Nephron (organoid): ENCODE measurements around the gene CTAGE1.
A peak's percentile ranks its signal among the peaks of the same experiment; 100 is the strongest.
"Not testable (repeated sequence)": the region's sequence is repeated elsewhere in the genome, so short reads cannot be mapped to it uniquely, and the experiment has no call there.

ENCODE experiments used
- H3K27ac Mint-ChIP-seq, 3 experiments: 2 replicates each; pipeline ENCODE4 v1.8.0; 2020; ENCODE audit warnings: mixed read lengths in 3 of 3, mild to moderate bottlenecking in 2 of 3, moderate library complexity in 1 of 3
- H3K27me3 Mint-ChIP-seq: 2 replicates; pipeline ENCODE4 v1.8.0; 2021; ENCODE audit warnings: low read depth, mild to moderate bottlenecking, moderate library complexity, mixed read lengths
- H3K36me3 Mint-ChIP-seq: 2 replicates; pipeline ENCODE4 v1.8.0; 2020; ENCODE audit warnings: low read depth, mixed read lengths
- H3K4me1 Mint-ChIP-seq: 2 replicates; pipeline ENCODE4 v1.8.0; 2020; ENCODE audit warnings: mixed read lengths
- H3K4me3 Mint-ChIP-seq, 3 experiments: 2 replicates each; pipeline ENCODE4 v1.8.0; 2020; ENCODE audit warnings: mild to moderate bottlenecking in 3 of 3, mixed read lengths in 3 of 3, moderate library complexity in 2 of 3
- H3K9me3 Mint-ChIP-seq: 2 replicates; pipeline ENCODE4 v1.8.0; 2020; ENCODE audit warnings: mixed read lengths
- TF ChIP-seq, protein P1 (sequence below), 3 experiments: fragments of 200-600 bp; sonication (generic); IDR thresholded peaks; one replicate each; pipeline ENCODE4 v1.5.0; 2021; ENCODE audit warnings: antibody characterized with exemption in 3 of 3; ENCODE audit not compliant: unreplicated experiment in 3 of 3

Gene CTAGE1

DNA sequence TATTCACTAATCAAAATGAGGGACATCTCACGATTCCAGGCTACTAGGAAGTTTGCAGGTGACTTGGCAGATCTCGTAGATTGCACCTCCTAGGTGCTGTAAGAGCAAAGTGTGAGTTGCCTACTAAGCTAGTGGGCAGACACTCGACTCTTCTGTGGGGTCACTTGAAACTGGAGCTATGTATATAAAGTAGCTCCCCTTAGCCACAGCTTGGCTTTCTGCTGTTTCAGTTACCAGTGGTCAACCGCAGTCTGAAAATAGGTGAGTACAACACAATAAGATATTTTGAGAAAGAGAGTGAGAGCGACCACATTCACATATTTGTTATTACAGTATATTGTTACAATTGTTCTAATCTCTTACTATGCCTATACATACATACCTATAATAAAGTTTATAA lies 23.3 kb downstream of the CTAGE1 start:
- Mint-ChIP-seq H3K4me1 (no peaks in the 10 kb centered on the region), H3K9me3 (no peaks in the 10 kb centered on the region), H3K4me3 (no peak overlapping the region), H3K27me3 (no peaks in the 10 kb centered on the region), H3K27ac (no peak overlapping the region), H3K36me3 (no peaks in the 10 kb centered on the region)
- TF ChIP-seq, protein P1, sequence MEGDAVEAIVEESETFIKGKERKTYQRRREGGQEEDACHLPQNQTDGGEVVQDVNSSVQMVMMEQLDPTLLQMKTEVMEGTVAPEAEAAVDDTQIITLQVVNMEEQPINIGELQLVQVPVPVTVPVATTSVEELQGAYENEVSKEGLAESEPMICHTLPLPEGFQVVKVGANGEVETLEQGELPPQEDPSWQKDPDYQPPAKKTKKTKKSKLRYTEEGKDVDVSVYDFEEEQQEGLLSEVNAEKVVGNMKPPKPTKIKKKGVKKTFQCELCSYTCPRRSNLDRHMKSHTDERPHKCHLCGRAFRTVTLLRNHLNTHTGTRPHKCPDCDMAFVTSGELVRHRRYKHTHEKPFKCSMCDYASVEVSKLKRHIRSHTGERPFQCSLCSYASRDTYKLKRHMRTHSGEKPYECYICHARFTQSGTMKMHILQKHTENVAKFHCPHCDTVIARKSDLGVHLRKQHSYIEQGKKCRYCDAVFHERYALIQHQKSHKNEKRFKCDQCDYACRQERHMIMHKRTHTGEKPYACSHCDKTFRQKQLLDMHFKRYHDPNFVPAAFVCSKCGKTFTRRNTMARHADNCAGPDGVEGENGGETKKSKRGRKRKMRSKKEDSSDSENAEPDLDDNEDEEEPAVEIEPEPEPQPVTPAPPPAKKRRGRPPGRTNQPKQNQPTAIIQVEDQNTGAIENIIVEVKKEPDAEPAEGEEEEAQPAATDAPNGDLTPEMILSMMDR (IDR thresholded peaks at IDR 0.05; ENCODE audit: unreplicated experiment in 3 of 3): no peak

DNA sequence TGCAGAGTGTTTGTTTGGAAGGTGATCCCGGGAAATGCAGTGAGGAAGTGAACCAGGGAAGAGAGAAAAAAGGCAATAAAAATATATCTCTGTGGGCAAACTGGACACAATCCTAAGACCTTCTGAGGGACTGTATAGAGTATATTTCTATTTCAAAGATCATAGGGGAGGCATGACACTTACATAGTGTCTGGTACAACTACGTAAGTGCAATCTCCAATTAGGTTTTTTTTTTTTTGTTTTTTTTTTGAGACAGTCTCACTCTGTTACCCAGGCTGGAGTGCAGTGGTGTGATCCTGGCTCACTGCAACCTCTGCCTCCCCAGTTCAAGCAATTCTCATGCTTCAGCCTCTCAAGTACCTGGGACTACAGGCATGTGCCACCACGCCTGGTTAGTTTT lies 24.6 kb downstream of the CTAGE1 start:
- not testable (repeated sequence) for H3K27ac Mint-ChIP-seq, H3K9me3 Mint-ChIP-seq, H3K4me3 Mint-ChIP-seq, H3K4me1 Mint-ChIP-seq, H3K36me3 Mint-ChIP-seq, H3K27me3 Mint-ChIP-seq

DNA sequence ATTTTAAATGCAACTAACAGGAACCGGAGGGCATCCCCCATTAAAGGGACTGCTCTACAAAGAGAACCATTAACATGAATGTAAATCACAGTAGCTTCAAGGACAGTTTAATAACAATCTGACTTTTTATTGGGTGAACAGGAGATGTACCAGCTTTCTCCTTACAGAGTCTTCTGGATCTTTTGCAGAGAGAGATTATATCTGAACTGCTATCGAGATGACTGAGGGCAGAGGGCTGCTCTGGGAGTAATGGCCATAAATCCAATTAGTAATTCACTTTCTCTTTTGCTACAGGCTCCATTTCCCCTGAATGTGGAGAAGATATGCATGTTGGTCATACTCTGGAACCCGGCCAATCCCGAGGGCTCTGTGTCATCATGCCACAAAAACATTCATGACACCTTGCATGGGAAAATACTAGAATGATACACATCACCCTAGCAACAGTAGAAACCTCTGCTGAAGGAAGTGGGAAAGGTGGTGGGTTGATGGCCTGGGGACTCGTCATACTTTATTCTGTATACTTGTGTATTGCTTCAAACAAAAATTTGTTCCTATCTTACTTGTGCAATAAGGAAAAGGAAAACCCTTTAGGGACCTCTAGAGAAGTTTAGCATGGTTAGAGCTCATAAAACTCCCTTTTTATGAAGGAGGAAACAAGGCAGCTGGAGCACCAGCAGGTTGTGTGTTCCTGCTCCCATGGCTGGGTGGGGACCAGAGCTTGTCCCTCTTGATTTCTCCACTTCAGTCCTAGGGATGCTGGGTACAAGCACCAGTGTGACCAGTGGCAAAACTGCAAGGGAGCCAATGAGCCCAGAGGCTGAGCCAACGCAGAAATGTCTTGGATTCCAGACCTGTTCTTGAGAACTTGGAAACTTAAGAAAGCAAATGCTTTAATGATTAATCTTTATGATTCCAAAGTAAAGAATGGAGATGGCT lies 26.0 kb downstream of the CTAGE1 start:
- TF ChIP-seq, protein P1 (IDR thresholded peaks at IDR 0.05; ENCODE audit: unreplicated experiment in 3 of 3): no peak
- Mint-ChIP-seq H3K27ac (peak overlapping the region in 2 of 3 experiments; percentile 19 to 49), H3K4me1 (no peaks in the 10 kb centered on the region), H3K36me3 (no peaks in the 10 kb centered on the region), H3K4me3 (no peak overlapping the region), H3K9me3 (no peaks in the 10 kb centered on the region), H3K27me3 (peaks cover 16% of the 10 kb centered on the region)

DNA sequence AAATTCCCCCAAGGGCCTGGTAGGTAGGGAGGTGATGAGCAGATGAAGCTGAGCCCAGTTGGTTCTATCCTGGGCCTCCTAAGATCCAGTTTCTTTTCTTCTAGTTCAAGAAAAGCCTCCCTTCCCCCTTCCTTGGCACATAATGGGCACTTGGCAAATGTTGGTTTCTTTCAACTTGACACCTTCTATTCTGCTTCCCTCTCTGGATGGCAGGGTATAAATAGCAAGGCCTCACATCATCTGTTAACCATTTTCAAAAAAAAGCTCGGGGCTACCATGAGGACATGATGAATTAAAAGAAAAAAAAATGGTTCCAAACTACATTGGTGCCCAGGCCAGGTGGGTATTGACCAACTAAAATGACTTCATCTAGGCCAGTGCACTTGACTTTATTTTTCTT lies 29.9 kb downstream of the CTAGE1 start:
- Mint-ChIP-seq H3K27ac (no peak overlapping the region), H3K4me1 (peaks cover 6% of the 10 kb centered on the region), H3K27me3 (peaks cover 16% of the 10 kb centered on the region), H3K4me3 (no peak overlapping the region), H3K9me3 (no peaks in the 10 kb centered on the region), H3K36me3 (no peaks in the 10 kb centered on the region)
- TF ChIP-seq, protein P1 (IDR thresholded peaks at IDR 0.05; ENCODE audit: unreplicated experiment in 3 of 3): no peak

DNA sequence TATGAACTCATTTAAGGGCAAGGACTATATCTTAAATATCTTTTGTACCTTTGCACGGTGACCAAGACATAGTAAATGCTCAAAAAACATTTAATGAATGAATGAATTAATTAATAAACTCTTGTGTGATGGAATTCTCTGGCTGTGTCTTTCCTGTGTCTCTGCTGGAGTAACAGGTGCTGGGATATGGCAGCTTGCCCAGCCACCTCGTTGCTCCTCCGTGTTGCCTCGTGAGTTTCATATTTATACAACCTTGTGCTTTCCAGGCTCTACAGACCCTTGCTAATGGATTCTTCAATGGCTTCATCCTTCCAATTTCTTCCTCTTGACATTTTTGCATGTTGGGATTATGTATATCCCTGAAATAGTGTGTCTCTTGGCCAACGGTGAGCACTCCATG lies 30.4 kb downstream of the CTAGE1 start:
- no peak overlapping the region for H3K27ac Mint-ChIP-seq
- no peak overlapping the region for H3K4me3 Mint-ChIP-seq
- TF ChIP-seq, protein P1 (IDR thresholded peaks at IDR 0.05; ENCODE audit: unreplicated experiment in 3 of 3): no peak
- no peaks in the 10 kb centered on the region for H3K9me3 Mint-ChIP-seq
- peaks cover 16% of the 10 kb centered on the region for H3K27me3 Mint-ChIP-seq
- no peaks in the 10 kb centered on the region for H3K36me3 Mint-ChIP-seq
- H3K4me1 Mint-ChIP-seq: peaks cover 6% of the 10 kb centered on the region

DNA sequence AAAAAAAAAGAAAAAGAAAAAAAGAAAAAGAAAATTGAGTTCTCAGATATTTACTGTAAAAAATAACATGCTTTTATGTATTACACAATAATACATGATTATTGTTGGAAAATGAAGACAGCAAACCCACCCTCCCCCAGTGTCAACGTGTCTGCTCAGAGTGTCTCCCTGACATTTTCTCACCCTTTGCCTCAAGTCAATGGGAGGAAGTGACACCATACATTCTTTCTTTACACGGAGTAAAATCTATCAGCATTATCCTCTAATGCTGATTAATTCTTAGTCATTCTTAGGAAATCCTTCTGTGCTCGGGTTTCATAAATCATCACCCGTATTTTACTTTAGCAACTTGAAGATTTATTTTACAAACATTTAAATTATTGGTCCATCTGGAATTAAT lies 32.0 kb downstream of the CTAGE1 start:
- Mint-ChIP-seq H3K9me3 (no peaks in the 10 kb centered on the region), H3K36me3 (no peaks in the 10 kb centered on the region), H3K4me3 (no peak overlapping the region), H3K27me3 (peaks cover 16% of the 10 kb centered on the region), H3K27ac (peak overlapping the region in 2 of 3 experiments; percentile 22 to 35), H3K4me1 (peaks cover 6% of the 10 kb centered on the region)
- TF ChIP-seq, protein P1 (IDR thresholded peaks at IDR 0.05; ENCODE audit: unreplicated experiment in 3 of 3): no peak
